Stimulated activated CD8-positive, alpha-beta memory T cell treated with anti-CD3 and anti-CD28 coated beads, Interleukin-4, amount 100 ng/mL, for 24 hours (primary cell): ENCODE data around the gene AGBL1.

ENCODE experiments used
- DNase-seq: peaks from one replicate; pipeline ENCODE4 v3.0.0-alpha.2; 2020; ENCODE audit warnings: low read depth

AGBL1 gene

GRCh38 chr15:86079508-86080266 lies at the start of gene AGBL1:
Gene AGBL1 (plus strand): TSS chr15:86079871.
- no peak for DNase-seq

- no peak for DNase-seq
Measured at GRCh38 chr15:86034904-86035303, 44.8 kb upstream of the AGBL1 start.

GRCh38 chr15:86036243-86036642 lies 43.4 kb upstream of the AGBL1 start:
- no peak for DNase-seq

- no peak for DNase-seq
Measured at GRCh38 chr15:86038491-86038890, 41.2 kb upstream of the AGBL1 start.

GRCh38 chr15:86040356-86041033 lies 39.2 kb upstream of the AGBL1 start:
- no peak for DNase-seq

- no peak for DNase-seq
Measured at GRCh38 chr15:86041399-86041798, 38.3 kb upstream of the AGBL1 start.

GRCh38 chr15:86042226-86042625 lies 37.4 kb upstream of the AGBL1 start:
- DNase-seq, result no peak

GRCh38 chr15:86044981-86045380 lies 34.7 kb upstream of the AGBL1 start:
- DNase-seq, result no peak

- no peak for DNase-seq
Measured at GRCh38 chr15:86054338-86054737, 25.3 kb upstream of the AGBL1 start.

- no peak for DNase-seq
Measured at GRCh38 chr15:86055688-86056087, 24.0 kb upstream of the AGBL1 start.

GRCh38 chr15:86059851-86060250 lies 19.8 kb upstream of the AGBL1 start:
- DNase-seq, result no peak

GRCh38 chr15:86060674-86061073 lies 19.0 kb upstream of the AGBL1 start:
- no peak for DNase-seq

GRCh38 chr15:86061581-86061980 lies 18.1 kb upstream of the AGBL1 start:
- no peak for DNase-seq

GRCh38 chr15:86062646-86063243 lies 16.9 kb upstream of the AGBL1 start:
- DNase-seq, result no peak

GRCh38 chr15:86063356-86064095 lies 16.1 kb upstream of the AGBL1 start:
- no peak for DNase-seq

GRCh38 chr15:86064326-86064725 lies 15.3 kb upstream of the AGBL1 start:
- no peak for DNase-seq

- DNase-seq, result no peak
Measured at GRCh38 chr15:86066174-86066834, 13.4 kb upstream of the AGBL1 start.

GRCh38 chr15:86073281-86073680 lies 6.4 kb upstream of the AGBL1 start:
- no peak for DNase-seq

- DNase-seq, result no peak
Measured at GRCh38 chr15:86076468-86076867, 3.2 kb upstream of the AGBL1 start.

- no peak for DNase-seq
Measured at GRCh38 chr15:86077070-86077469, 2.6 kb upstream of the AGBL1 start.

- no peak for DNase-seq
Measured at GRCh38 chr15:86080302-86080701, 631 bp downstream of the AGBL1 start.
